Measurements from ENCODE around the gene FKBP15. TPM values are rescaled to one million over a fixed set of nuclear protein-coding genes. Genes with fewer than 3 reads are reported as not detected.
A peak's percentile ranks its signal among the peaks of the same experiment; 100 is the strongest.

The FKBP15 gene
- total and polyA plus RNA-seq, 4 donors: 18.2 to 47.0 (median 44.1) TPM

DNA sequence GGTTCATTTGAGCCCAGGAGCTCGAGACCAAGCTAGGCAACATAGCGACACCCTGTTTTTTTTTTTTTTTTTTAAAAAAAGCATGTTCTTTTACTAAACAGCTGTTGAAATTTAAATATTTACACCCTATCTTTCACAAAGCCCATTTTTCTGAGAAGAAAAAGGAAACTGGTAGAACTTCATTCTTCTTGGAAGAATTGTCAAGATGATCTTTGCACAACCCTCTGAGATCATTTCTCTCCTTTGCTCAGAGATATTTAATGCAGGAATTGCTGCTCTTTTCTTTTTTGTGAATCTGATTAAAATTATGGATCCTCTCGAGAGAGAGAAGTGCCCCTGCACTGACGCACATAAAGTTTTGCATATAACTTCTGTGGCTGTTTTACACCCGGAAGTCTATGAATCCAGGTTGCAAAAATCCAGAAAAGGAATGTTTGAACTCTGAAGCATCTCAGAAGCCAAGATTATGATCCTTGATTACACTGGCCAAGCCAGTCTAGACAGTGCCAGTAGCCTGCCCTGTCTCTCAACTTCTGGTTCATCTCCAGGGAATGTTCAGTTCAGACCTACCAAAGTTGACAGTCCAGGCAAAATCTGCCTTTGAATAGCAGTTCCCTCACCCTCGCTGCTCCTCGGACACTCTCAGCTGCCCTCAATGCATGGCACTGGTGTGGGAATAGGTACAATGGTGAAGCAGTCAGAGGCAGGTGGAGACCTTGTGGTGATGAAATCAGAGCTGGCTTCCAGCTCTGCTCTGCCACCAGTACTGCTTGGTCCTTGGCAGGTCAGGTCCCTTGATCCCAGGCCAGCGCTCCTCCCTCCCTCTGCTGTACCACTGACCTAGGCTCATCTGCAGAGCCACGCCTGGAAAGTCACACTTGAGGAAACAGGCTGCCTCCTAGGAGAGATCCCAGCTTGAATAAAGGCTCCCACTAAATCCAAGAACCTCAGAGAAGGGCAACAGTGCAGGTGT lies 83.6 kb downstream of the FKBP15 start:
- TF ChIP-seq, protein P1, sequence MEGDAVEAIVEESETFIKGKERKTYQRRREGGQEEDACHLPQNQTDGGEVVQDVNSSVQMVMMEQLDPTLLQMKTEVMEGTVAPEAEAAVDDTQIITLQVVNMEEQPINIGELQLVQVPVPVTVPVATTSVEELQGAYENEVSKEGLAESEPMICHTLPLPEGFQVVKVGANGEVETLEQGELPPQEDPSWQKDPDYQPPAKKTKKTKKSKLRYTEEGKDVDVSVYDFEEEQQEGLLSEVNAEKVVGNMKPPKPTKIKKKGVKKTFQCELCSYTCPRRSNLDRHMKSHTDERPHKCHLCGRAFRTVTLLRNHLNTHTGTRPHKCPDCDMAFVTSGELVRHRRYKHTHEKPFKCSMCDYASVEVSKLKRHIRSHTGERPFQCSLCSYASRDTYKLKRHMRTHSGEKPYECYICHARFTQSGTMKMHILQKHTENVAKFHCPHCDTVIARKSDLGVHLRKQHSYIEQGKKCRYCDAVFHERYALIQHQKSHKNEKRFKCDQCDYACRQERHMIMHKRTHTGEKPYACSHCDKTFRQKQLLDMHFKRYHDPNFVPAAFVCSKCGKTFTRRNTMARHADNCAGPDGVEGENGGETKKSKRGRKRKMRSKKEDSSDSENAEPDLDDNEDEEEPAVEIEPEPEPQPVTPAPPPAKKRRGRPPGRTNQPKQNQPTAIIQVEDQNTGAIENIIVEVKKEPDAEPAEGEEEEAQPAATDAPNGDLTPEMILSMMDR (IDR thresholded peaks at IDR 0.05; ENCODE audit: control extremely low read depth, extremely low read depth): no peak
- ATAC-seq (ENCODE audit: insufficient read depth, low FRiP score) (no peak), DNase-seq (no peak)
- Histone ChIP-seq H3K4me1 (ENCODE audit: control insufficient read depth in 5 of 5, insufficient read depth in 5 of 5, low read length in 5 of 5) (no peaks in the 10 kb centered on the region), H3K27ac (ENCODE audit: low read depth in 1 of 2, low read length in 1 of 2) (no peak overlapping the region), H3K4me3 (no peak overlapping the region), H3K36me3 (ENCODE audit: control insufficient read depth in 4 of 4, insufficient read depth in 4 of 4, low read length in 4 of 4) (no peaks in the 10 kb centered on the region), H3K9me3 (ENCODE audit: control insufficient read depth in 4 of 4, insufficient read depth in 3 of 4, low read length in 3 of 4) (peaks cover 0 to 5% (median 1%) of the 10 kb centered on the region in 4 donors), H3K9ac (ENCODE audit: insufficient read depth in 1 of 2, low read length in 2 of 2) (no peak overlapping the region), H3K27me3 (ENCODE audit: control insufficient read depth in 3 of 3, insufficient read depth in 3 of 3, low read length in 2 of 3) (no peaks in the 10 kb centered on the region)
- WGBS, 2 donors: 73 to 78% methylated on average over 9 of the region's 9 CpGs

DNA sequence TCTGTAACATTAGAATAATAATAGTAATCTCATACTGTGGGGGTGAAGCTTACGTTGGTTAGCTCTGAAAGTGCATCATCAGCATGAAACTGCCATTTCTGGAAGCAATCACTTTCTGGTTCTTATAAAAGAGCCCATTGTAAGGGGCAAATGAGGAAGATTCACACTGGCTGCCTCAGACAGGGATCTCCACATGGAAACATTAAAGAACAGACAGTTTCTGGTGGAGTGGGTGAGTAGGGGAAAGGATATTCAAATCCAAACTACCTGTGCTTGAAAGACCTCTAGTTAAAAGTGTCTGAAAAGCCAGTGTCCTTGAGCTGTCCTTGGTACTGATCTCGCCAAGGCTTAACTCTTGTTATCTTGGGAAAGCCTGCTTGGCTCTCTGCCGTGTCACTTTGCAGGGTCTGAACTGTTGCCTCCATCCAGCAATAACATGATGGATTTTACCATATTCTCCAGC lies 89.4 kb downstream of the FKBP15 start:
- TF ChIP-seq, protein P1 (IDR thresholded peaks at IDR 0.05; ENCODE audit: control extremely low read depth, extremely low read depth): no peak
- Histone ChIP-seq H3K9ac (ENCODE audit: insufficient read depth in 1 of 2, low read length in 2 of 2) (no peak overlapping the region), H3K4me3 (no peak overlapping the region), H3K36me3 (ENCODE audit: control insufficient read depth in 4 of 4, insufficient read depth in 4 of 4, low read length in 4 of 4) (no peaks in the 10 kb centered on the region), H3K4me1 (ENCODE audit: control insufficient read depth in 5 of 5, insufficient read depth in 5 of 5, low read length in 5 of 5) (no peaks in the 10 kb centered on the region), H3K9me3 (ENCODE audit: control insufficient read depth in 4 of 4, insufficient read depth in 3 of 4, low read length in 3 of 4) (peaks cover 0 to 3% (median 0%) of the 10 kb centered on the region in 4 donors), H3K27me3 (ENCODE audit: control insufficient read depth in 3 of 3, insufficient read depth in 3 of 3, low read length in 2 of 3) (peaks cover 0 to 2% (median 0%) of the 10 kb centered on the region in 3 donors), H3K27ac (ENCODE audit: low read depth in 1 of 2, low read length in 1 of 2) (no peak overlapping the region)
- ATAC-seq (ENCODE audit: insufficient read depth, low FRiP score): no peak
- DNase-seq: peak; percentile 37 to 83 (median 53)
- WGBS, 2 donors: 9 to 14% methylated on average over 3 of the region's 3 CpGs

DNA sequence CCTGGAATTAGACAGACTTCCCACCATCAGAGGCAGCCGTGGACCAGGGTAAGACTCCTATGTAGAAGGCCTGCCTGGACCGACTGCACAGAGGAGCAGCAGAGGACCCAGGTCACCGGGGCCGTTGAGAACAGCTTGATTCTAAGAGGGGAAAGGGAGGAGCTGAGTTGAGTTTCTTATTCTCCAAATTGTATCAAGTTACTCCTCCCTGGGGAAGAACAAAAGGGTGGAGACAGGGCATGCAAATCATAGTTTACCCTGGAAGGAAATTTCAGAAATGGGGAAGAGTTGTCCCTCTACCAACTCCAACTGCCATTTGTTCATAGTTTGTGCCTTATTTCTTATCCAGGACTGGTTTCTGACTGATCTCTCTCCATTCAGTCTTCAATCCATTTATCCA lies 91.2 kb downstream of the FKBP15 start:
- H3K4me1 ChIP-seq (ENCODE audit: control insufficient read depth in 5 of 5, insufficient read depth in 5 of 5, low read length in 5 of 5): no peaks in the 10 kb centered on the region
- DNase-seq: no peak
- H3K27me3 ChIP-seq (ENCODE audit: control insufficient read depth in 3 of 3, insufficient read depth in 3 of 3, low read length in 2 of 3): peaks cover 0 to 2% (median 0%) of the 10 kb centered on the region in 3 donors
- no peaks in the 10 kb centered on the region for H3K36me3 ChIP-seq (ENCODE audit: control insufficient read depth in 4 of 4, insufficient read depth in 4 of 4, low read length in 4 of 4)
- H3K9me3 ChIP-seq (ENCODE audit: control insufficient read depth in 4 of 4, insufficient read depth in 3 of 4, low read length in 3 of 4): peaks cover 0 to 2% (median 0%) of the 10 kb centered on the region in 4 donors
- no peak for ATAC-seq (ENCODE audit: insufficient read depth, low FRiP score)
- 38 to 63% methylated on average over 4 of the region's 4 CpGs for WGBS, 2 donors
- H3K27ac ChIP-seq (ENCODE audit: low read depth in 1 of 2, low read length in 1 of 2): no peak overlapping the region
- TF ChIP-seq, protein P1 (IDR thresholded peaks at IDR 0.05; ENCODE audit: control extremely low read depth, extremely low read depth): no peak
- no peak overlapping the region for H3K9ac ChIP-seq (ENCODE audit: insufficient read depth in 1 of 2, low read length in 2 of 2)
- H3K4me3 ChIP-seq: no peak overlapping the region

Data from lung (tissue), 12 donors.